ENCODE results near the gene NSUN5.
"Not testable (repeated sequence)": the region's sequence is repeated elsewhere in the genome, so short reads cannot be mapped to it uniquely, and the experiment has no call there.

The NSUN5 gene

GRCh38 chr7:73327449-73327848, 18.8 kb upstream of the NSUN5 start:
- DNase-seq (ENCODE audit: low read depth in 2 of 2) = not testable (repeated sequence)

- not testable (repeated sequence) for DNase-seq (ENCODE audit: low read depth in 2 of 2)
Measured at GRCh38 chr7:73325424-73325823, 16.8 kb upstream of the NSUN5 start.

- DNase-seq (ENCODE audit: low read depth in 2 of 2) = peak; percentile 15 to 48
Measured at GRCh38 chr7:73324081-73324845, 15.6 kb upstream of the NSUN5 start.

- not testable (repeated sequence) for DNase-seq (ENCODE audit: low read depth in 2 of 2)
Measured at GRCh38 chr7:73323434-73324080, 14.9 kb upstream of the NSUN5 start.

- DNase-seq (ENCODE audit: low read depth in 2 of 2) = not testable (repeated sequence)
Measured at GRCh38 chr7:73320009-73320408, 11.4 kb upstream of the NSUN5 start.

- DNase-seq (ENCODE audit: low read depth in 2 of 2) = not testable (repeated sequence)
Measured at GRCh38 chr7:73319541-73319940, 10.9 kb upstream of the NSUN5 start.

GRCh38 chr7:73318656-73319204, 10.1 kb upstream of the NSUN5 start:
- DNase-seq (ENCODE audit: low read depth in 2 of 2) = not testable (repeated sequence)

- DNase-seq (ENCODE audit: low read depth in 2 of 2) = no peak
Measured at GRCh38 chr7:73316521-73316920, 7.9 kb upstream of the NSUN5 start.

- DNase-seq (ENCODE audit: low read depth in 2 of 2) = no peak
Measured at GRCh38 chr7:73314271-73314670, 5.6 kb upstream of the NSUN5 start.

- DNase-seq (ENCODE audit: low read depth in 2 of 2) = no peak
Measured at GRCh38 chr7:73313521-73313906, 4.9 kb upstream of the NSUN5 start.

- DNase-seq (ENCODE audit: low read depth in 2 of 2) = no peak
Measured at GRCh38 chr7:73312831-73313520, 4.3 kb upstream of the NSUN5 start.

- DNase-seq (ENCODE audit: low read depth in 2 of 2) = not testable (repeated sequence)
Measured at GRCh38 chr7:73311421-73311820, 2.8 kb upstream of the NSUN5 start.

GRCh38 chr7:73308074-73308664, 457 bp downstream of the NSUN5 start:
- no peak for DNase-seq (ENCODE audit: low read depth in 2 of 2)

- no peak for DNase-seq (ENCODE audit: low read depth in 2 of 2)
Measured at GRCh38 chr7:73307436-73307835, 1.2 kb downstream of the NSUN5 start.

- not testable (repeated sequence) for DNase-seq (ENCODE audit: low read depth in 2 of 2)
Measured at GRCh38 chr7:73304612-73305387, 3.8 kb downstream of the NSUN5 start.

- DNase-seq (ENCODE audit: low read depth in 2 of 2) = no peak
Measured at GRCh38 chr7:73304071-73304470, 4.6 kb downstream of the NSUN5 start.

GRCh38 chr7:73303546-73303945, 5.1 kb downstream of the NSUN5 start:
- DNase-seq (ENCODE audit: low read depth in 2 of 2) = no peak

- DNase-seq (ENCODE audit: low read depth in 2 of 2) = not testable (repeated sequence)
Measured at GRCh38 chr7:73302846-73303245, 5.8 kb downstream of the NSUN5 start.

GRCh38 chr7:73301108-73301507, 7.5 kb downstream of the NSUN5 start:
- not testable (repeated sequence) for DNase-seq (ENCODE audit: low read depth in 2 of 2)

- DNase-seq (ENCODE audit: low read depth in 2 of 2) = not testable (repeated sequence)
Measured at GRCh38 chr7:73299812-73300211, 8.8 kb downstream of the NSUN5 start.

- not testable (repeated sequence) for DNase-seq (ENCODE audit: low read depth in 2 of 2)
Measured at GRCh38 chr7:73297706-73298105, 10.9 kb downstream of the NSUN5 start.

Measured in stimulated activated CD4-positive, alpha-beta T cell treated with anti-CD3 and anti-CD28 coated beads, Interleukin-12 subunit alpha, Interleukin-12 subunit beta, amount 100 ng/mL, for 24 hours (primary cell).